Measurements from ENCODE around the gene PPM1J. TPM values are rescaled to one million over a fixed set of nuclear protein-coding genes. Genes with fewer than 3 reads are reported as not detected.

The PPM1J gene
- total RNA-seq, 1 donor from 2014 or later = 0.64 TPM

Other genes with a start within 250 kb of the PPM1J start
- gene WNT2B, start 206.4 kb downstream of the PPM1J start, total RNA-seq = 0.51 and 1.0 TPM in 2 replicates
- gene ST7L, start 96.2 kb downstream of the PPM1J start, total RNA-seq = 10.3 and 12.9 TPM in 2 replicates
- gene CAPZA1, start 95.5 kb downstream of the PPM1J start, total RNA-seq = 171 and 180 TPM in 2 replicates
- 37.5 and 58.7 TPM in 2 replicates for gene MOV10, start 40.7 kb downstream of the PPM1J start, total RNA-seq
- gene RHOC, start 8.2 kb downstream of the PPM1J start, total RNA-seq = 559 and 569 TPM in 2 replicates
- gene SLC16A1, start 240.9 kb upstream of the PPM1J start, total RNA-seq = 51.2 and 70.3 TPM in 2 replicates